ENCODE measurements around the gene TAAR2.

DNA sequence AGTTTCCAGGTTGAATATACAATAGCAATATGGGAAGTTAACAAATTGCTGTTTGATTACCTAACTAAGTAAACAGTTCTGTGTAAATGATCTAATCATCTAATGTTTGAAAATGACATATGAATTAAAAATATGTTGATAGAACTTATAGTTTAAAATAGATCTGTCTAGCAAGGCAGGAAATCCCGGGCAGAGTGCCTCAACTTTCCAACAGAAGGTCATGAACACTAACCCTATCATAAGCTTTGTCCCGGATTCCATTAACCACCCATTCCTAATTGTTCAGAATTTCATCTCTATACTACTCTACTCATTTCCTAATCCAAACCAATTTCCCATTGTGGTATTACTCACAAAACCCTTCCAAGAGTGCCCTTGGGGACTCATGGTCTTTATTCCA lies 24.8 kb upstream of the TAAR2 start:
- TF ChIP-seq, protein P1, sequence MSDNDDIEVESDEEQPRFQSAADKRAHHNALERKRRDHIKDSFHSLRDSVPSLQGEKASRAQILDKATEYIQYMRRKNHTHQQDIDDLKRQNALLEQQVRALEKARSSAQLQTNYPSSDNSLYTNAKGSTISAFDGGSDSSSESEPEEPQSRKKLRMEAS (IDR thresholded peaks at IDR 0.05; ENCODE audit: low read depth, low read length): no peak
- TF ChIP-seq, protein P2, sequence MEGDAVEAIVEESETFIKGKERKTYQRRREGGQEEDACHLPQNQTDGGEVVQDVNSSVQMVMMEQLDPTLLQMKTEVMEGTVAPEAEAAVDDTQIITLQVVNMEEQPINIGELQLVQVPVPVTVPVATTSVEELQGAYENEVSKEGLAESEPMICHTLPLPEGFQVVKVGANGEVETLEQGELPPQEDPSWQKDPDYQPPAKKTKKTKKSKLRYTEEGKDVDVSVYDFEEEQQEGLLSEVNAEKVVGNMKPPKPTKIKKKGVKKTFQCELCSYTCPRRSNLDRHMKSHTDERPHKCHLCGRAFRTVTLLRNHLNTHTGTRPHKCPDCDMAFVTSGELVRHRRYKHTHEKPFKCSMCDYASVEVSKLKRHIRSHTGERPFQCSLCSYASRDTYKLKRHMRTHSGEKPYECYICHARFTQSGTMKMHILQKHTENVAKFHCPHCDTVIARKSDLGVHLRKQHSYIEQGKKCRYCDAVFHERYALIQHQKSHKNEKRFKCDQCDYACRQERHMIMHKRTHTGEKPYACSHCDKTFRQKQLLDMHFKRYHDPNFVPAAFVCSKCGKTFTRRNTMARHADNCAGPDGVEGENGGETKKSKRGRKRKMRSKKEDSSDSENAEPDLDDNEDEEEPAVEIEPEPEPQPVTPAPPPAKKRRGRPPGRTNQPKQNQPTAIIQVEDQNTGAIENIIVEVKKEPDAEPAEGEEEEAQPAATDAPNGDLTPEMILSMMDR (IDR thresholded peaks at IDR 0.05; ENCODE audit: low read depth, low read length): no peak
- no peak for TF ChIP-seq POLR2A (IDR thresholded peaks at IDR 0.05; ENCODE audit: extremely low read depth, insufficient read length)
- no peak for TF ChIP-seq MYC (IDR thresholded peaks at IDR 0.05; ENCODE audit: low read depth, low read length)
